IgD-negative memory B cell (primary cell): ENCODE measurements around the gene ORM1. TPM values are rescaled to one million over a fixed set of nuclear protein-coding genes. Genes with fewer than 3 reads are reported as not detected.
"Not testable (repeated sequence)": the region's sequence is repeated elsewhere in the genome, so short reads cannot be mapped to it uniquely, and the experiment has no call there.

Source experiments
- H3K27ac Mint-ChIP-seq, 3 donors: one replicate each; pipeline ENCODE4 v1.8.0; 2020 to 2022; ENCODE audit warnings: mild to moderate bottlenecking in 3 of 3, mixed read lengths in 3 of 3, moderate library complexity in 1 of 3
- H3K27me3 Mint-ChIP-seq: one replicate; pipeline ENCODE4 v1.8.0; 2021; ENCODE audit warnings: mixed read lengths
- H3K36me3 Mint-ChIP-seq: one replicate; pipeline ENCODE4 v1.8.0; 2020; ENCODE audit warnings: mild to moderate bottlenecking, mixed read lengths
- H3K4me1 Mint-ChIP-seq, 3 donors: one replicate each; pipeline ENCODE4 v1.8.0; 2020 to 2022; ENCODE audit warnings: mixed read lengths in 3 of 3, mild to moderate bottlenecking in 1 of 3
- H3K4me3 Mint-ChIP-seq, 4 donors: one replicate each; pipeline ENCODE4 v1.8.0; 2020 to 2022; ENCODE audit warnings: mild to moderate bottlenecking in 4 of 4, mixed read lengths in 4 of 4, moderate library complexity in 3 of 4
- H3K9me3 Mint-ChIP-seq, 3 donors: one replicate each; pipeline ENCODE4 v1.8.0; 2020 to 2021; ENCODE audit warnings: mixed read lengths in 3 of 3, mild to moderate bottlenecking in 1 of 3
- polyA plus RNA-seq: library from polyadenylated mRNA; unstranded; fragments of 300-500 nt; fragmentation: Illumina TruSeq; gene quantifications from one replicate; pipeline ENCODE4 v1.2.3, GENCODE V29; 2021

The ORM1 gene
- not detected for polyA plus RNA-seq

DNA sequence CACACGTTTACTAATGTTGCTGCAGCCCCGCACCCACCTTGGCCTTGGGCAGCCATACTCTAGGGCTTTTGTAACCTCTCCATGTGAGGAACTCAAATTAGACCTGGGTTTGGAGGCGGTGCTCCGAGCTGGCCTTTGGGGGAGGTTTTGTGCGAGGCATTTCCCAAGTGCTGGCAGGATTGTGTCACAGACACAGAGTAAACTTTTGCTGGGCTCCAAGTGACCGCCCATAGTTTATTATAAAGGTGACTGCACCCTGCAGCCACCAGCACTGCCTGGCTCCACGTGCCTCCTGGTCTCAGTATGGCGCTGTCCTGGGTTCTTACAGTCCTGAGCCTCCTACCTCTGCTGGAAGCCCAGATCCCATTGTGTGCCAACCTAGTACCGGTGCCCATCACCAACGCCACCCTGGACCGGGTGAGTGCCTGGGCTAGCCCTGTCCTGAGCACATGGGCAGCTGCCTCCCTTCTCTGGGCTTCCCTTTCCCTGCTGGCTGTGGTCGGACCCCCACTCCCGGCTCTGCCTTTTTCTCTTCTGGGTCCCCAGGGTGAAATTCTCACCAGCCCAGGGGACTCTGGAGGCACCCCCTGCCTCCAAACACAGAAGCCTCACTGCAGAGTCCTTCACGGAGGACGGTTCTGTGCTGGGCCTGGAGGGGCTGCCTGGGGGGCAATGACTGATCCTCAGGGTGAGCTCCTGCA lies at the start of gene ORM1:
Gene ORM1, plus strand, starts transcription at position 268 of the 701 bp plus-strand sequence. Its CDS starts 36 bp downstream, at position 304.
- H3K27me3 Mint-ChIP-seq, result peaks cover 12% of the 10 kb centered on the region
- not testable (repeated sequence) for H3K4me1 Mint-ChIP-seq, H3K36me3 Mint-ChIP-seq, H3K9me3 Mint-ChIP-seq, H3K4me3 Mint-ChIP-seq, H3K27ac Mint-ChIP-seq

- H3K4me3 Mint-ChIP-seq, result no peak overlapping the region
- no peaks in the 10 kb centered on the region for H3K36me3 Mint-ChIP-seq
- peak overlapping the region in 1 of 3 donors; percentile 59 for H3K27ac Mint-ChIP-seq
- H3K9me3 Mint-ChIP-seq, result peaks cover 0 to 2% (median 0%) of the 10 kb centered on the region in 3 donors
- peaks cover 12% of the 10 kb centered on the region for H3K27me3 Mint-ChIP-seq
- no peaks in the 10 kb centered on the region for H3K4me1 Mint-ChIP-seq
These were observed 49.4 kb upstream of the ORM1 start for GRCh38 chr9:114273461-114273881.

DNA sequence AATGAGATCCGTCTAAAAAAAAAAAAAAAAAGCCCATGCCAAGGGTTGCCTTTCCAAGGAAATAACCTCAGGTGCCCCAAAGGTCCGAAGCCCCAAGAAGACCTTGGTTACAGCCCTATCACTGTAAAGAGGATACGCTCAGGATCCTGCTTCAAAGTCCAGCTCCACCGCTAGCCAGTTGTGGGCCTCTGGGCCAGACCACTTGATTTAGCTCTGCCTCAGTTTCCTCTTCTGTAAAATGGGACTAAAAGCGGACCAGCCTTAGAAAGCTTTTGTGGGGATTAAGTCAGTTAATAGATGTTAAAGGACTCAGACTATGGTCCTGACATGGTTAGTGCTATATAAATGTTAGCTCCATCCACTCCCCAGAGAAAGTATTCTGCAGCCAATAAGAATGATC lies 48.7 kb upstream of the ORM1 start:
- Mint-ChIP-seq H3K4me3 (no peak overlapping the region), H3K27me3 (peaks cover 12% of the 10 kb centered on the region), H3K36me3 (no peaks in the 10 kb centered on the region), H3K4me1 (no peaks in the 10 kb centered on the region), H3K27ac (no peak overlapping the region), H3K9me3 (peaks cover 0 to 2% (median 0%) of the 10 kb centered on the region in 3 donors)

- Mint-ChIP-seq H3K27ac (no peak overlapping the region), H3K9me3 (peaks cover 0 to 2% (median 0%) of the 10 kb centered on the region in 3 donors), H3K27me3 (peaks cover 12% of the 10 kb centered on the region), H3K4me3 (no peak overlapping the region), H3K4me1 (no peaks in the 10 kb centered on the region), H3K36me3 (no peaks in the 10 kb centered on the region)
These were observed 47.5 kb upstream of the ORM1 start for GRCh38 chr9:114275246-114276004.

- H3K9me3 Mint-ChIP-seq, result peaks cover 0 to 2% (median 0%) of the 10 kb centered on the region in 3 donors
- no peak overlapping the region for H3K27ac Mint-ChIP-seq
- no peaks in the 10 kb centered on the region for H3K36me3 Mint-ChIP-seq
- H3K4me3 Mint-ChIP-seq, result no peak overlapping the region
- H3K4me1 Mint-ChIP-seq, result no peaks in the 10 kb centered on the region
- peaks cover 8% of the 10 kb centered on the region for H3K27me3 Mint-ChIP-seq
These were observed 45.7 kb upstream of the ORM1 start for GRCh38 chr9:114276908-114277821.

- H3K36me3 Mint-ChIP-seq, result no peaks in the 10 kb centered on the region
- H3K27me3 Mint-ChIP-seq, result peaks cover 6% of the 10 kb centered on the region
- peaks cover 0 to 2% (median 0%) of the 10 kb centered on the region in 3 donors for H3K9me3 Mint-ChIP-seq
- H3K4me1 Mint-ChIP-seq, result no peaks in the 10 kb centered on the region
- no peak overlapping the region for H3K4me3 Mint-ChIP-seq
- no peak overlapping the region for H3K27ac Mint-ChIP-seq
These were observed 44.5 kb upstream of the ORM1 start for GRCh38 chr9:114278356-114278755.

DNA sequence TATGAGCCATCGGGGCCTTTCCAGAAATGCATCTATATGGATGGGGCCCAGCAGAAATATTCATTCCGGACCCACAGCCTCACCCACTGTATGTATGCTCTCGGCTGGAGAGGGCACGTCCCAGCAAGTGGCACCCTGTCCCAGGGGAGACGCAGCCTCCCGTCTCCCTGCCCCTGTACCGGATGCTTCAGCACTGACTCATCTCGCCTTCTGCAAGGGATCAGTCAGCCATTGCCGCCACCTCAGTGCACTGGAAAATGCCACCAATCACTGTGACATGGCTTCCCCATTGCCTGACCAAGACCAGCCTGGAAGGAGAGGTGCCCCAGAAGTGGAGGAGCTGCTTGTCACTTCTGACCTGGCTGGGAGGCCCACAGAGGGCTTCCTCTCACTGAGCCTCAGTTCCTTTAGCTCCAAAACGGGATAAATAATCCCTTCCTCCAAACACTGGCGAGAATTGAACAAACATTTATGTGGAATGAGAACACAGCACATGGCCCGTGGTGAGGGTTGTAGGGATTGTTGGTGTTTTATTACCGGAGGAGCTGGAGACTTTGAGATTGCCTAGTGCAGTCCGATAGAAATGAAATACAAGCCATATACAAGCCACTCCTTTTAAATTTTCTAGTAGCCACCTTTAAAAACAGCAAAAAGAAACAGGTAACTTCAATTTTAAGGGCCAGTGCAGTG lies 43.9 kb upstream of the ORM1 start:
- H3K4me3 Mint-ChIP-seq, result no peak overlapping the region
- peaks cover 3% of the 10 kb centered on the region for H3K27me3 Mint-ChIP-seq
- no peaks in the 10 kb centered on the region for H3K36me3 Mint-ChIP-seq
- H3K4me1 Mint-ChIP-seq, result no peaks in the 10 kb centered on the region
- peaks cover 0 to 2% (median 0%) of the 10 kb centered on the region in 3 donors for H3K9me3 Mint-ChIP-seq
- H3K27ac Mint-ChIP-seq, result no peak overlapping the region

DNA sequence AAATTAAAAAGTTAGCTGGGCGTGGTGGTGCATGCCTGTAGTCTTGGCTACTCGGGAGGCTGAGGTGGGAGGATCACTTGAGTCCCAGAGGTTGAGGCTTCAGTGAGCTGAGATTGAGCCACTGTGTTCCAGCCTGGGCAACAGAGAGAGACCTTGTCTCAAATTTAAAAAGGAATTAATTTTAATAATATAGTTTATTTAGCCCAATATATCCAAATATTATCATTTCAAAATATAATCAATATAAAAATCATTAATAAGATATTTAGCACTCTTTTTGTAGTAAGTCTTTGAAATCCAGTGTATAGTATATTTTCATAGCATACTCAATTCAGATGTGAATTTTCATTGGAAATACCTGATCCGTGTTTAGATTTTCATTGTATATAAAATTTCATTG lies 43.2 kb upstream of the ORM1 start:
- Mint-ChIP-seq H3K27ac (no peak overlapping the region), H3K27me3 (peaks cover 3% of the 10 kb centered on the region), H3K4me1 (no peaks in the 10 kb centered on the region), H3K36me3 (no peaks in the 10 kb centered on the region), H3K4me3 (no peak overlapping the region), H3K9me3 (peaks cover 0 to 2% (median 0%) of the 10 kb centered on the region in 3 donors)

GRCh38 chr9:114280636-114281472 lies 42.0 kb upstream of the ORM1 start:
- Mint-ChIP-seq H3K4me3 (no peak overlapping the region), H3K27ac (no peak overlapping the region), H3K36me3 (no peaks in the 10 kb centered on the region), H3K4me1 (no peaks in the 10 kb centered on the region), H3K9me3 (peaks cover 0 to 2% (median 0%) of the 10 kb centered on the region in 3 donors), H3K27me3 (peaks cover 2% of the 10 kb centered on the region)

DNA sequence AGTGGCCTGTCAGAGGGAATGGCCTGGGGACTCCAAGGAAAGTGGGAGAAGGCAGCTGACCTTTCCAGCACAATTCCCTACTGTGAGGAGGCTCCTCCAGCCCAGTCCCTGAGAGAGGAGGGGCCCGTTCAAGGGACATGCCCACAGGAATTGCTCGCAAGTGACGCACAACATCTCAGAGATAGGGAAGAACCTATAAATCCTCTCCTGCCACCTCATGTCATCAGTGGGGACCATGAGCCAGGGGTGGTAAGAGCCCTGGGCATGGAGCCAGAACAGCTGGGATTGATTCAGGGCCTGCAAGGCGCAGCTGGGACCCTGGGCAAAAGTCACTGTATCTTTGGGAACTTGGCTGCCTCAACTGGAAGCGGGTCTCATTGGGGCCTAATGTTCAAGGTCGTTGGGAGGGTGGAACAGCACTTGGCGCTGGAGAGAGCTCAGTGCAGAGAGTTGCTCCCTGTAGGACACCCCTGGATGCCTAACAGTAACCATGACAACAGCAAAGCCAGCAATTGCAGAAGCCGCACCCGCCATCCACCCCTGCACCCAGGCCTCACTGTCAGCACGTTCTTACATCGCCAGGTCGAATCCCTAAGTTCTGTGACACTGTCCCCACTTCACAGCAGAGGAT lies 41.3 kb upstream of the ORM1 start:
- peaks cover 0 to 2% (median 0%) of the 10 kb centered on the region in 3 donors for H3K9me3 Mint-ChIP-seq
- H3K36me3 Mint-ChIP-seq, result no peaks in the 10 kb centered on the region
- H3K4me1 Mint-ChIP-seq, result no peaks in the 10 kb centered on the region
- H3K27me3 Mint-ChIP-seq, result peaks cover 2% of the 10 kb centered on the region
- peak overlapping the region in 1 of 3 donors; percentile 39 for H3K27ac Mint-ChIP-seq
- H3K4me3 Mint-ChIP-seq, result no peak overlapping the region

- Mint-ChIP-seq H3K9me3 (peaks cover 0 to 2% (median 0%) of the 10 kb centered on the region in 3 donors), H3K4me1 (no peaks in the 10 kb centered on the region), H3K27me3 (peaks cover 2% of the 10 kb centered on the region), H3K27ac (peak overlapping the region in 1 of 3 donors; percentile 39), H3K4me3 (no peak overlapping the region), H3K36me3 (no peaks in the 10 kb centered on the region)
These were observed 40.8 kb upstream of the ORM1 start for GRCh38 chr9:114282104-114282485.

DNA sequence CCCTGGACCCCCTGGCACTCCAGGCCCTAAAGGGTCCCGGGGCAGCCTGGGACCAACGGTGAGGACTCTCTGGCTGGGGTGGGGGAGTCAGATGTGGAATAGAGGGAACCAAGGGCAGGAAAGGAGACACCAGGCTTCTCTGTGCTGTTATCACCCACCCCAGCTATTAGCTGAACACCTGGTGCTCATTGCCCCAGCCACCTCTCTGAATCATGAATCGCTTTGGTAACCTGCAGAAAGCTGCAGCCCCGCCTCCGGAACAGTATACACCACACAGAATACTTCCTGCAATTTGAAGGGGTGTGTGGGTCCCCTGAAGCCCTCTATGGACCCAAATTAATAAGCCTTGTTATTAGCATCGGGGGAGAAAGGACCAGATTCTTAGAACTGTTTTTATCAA lies 40.4 kb upstream of the ORM1 start:
- Mint-ChIP-seq H3K4me1 (no peaks in the 10 kb centered on the region), H3K4me3 (no peak overlapping the region), H3K36me3 (no peaks in the 10 kb centered on the region), H3K27me3 (peaks cover 2% of the 10 kb centered on the region), H3K9me3 (peaks cover 0 to 2% (median 0%) of the 10 kb centered on the region in 3 donors), H3K27ac (peak overlapping the region in 1 of 3 donors; percentile 39)

GRCh38 chr9:114282926-114283325 lies 40.0 kb upstream of the ORM1 start:
- peaks cover 2% of the 10 kb centered on the region for H3K27me3 Mint-ChIP-seq

More at GRCh38 chr9:114282926-114283325, 40.0 kb upstream of the ORM1 start:
- peaks cover 0 to 2% (median 0%) of the 10 kb centered on the region in 3 donors for H3K9me3 Mint-ChIP-seq
- no peaks in the 10 kb centered on the region for H3K4me1 Mint-ChIP-seq
- no peaks in the 10 kb centered on the region for H3K36me3 Mint-ChIP-seq
- no peak overlapping the region for H3K4me3 Mint-ChIP-seq
- no peak overlapping the region for H3K27ac Mint-ChIP-seq
